Hepatocyte (in vitro differentiated cells): Measurements from ENCODE around the gene DOCK2.

Experiments used
- EZH2 ChIP-seq: fragments of 200-600 bp; sonication (generic); IDR thresholded peaks from 2 replicates; pipeline ENCODE4 v1.6.1; 2016; ENCODE audit warnings: antibody characterized with exemption, mild to moderate bottlenecking, borderline replicate concordance
- EZH2phosphoT487 ChIP-seq: fragments of 200-600 bp; sonication (generic); IDR thresholded peaks from one replicate; pipeline ENCODE4 v1.6.1; 2018; ENCODE audit warnings: antibody characterized with exemption, mild to moderate bottlenecking, low read depth, moderate library complexity; ENCODE audit not compliant: unreplicated experiment, severe bottlenecking
- TF ChIP-seq, protein P1 (sequence below): fragments of 200-600 bp; sonication (generic); IDR thresholded peaks from 2 replicates; pipeline ENCODE4 v1.5.1; 2016; ENCODE audit warnings: antibody characterized with exemption, mild to moderate bottlenecking; ENCODE audit not compliant: poor library complexity

DNA sequence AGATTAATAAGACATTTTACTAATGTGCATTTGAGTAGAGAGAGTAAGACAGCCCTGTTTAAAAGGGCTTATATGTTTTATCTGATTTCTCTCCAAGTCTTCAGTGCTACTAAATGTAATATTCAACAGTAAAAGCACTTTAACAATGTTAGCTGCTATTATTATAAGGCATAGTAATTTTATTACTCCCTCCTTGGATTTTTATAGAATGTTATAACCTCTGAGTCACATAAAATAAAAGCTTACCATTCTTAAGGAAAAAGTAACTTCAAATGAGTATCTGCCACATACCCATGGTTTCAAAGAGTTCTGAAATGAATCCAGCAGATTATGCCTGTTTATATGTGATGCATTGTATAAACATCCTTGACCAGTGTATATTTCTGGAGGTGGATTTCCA lies 34.5 kb upstream of the DOCK2 start:
- TF ChIP-seq, protein P1, sequence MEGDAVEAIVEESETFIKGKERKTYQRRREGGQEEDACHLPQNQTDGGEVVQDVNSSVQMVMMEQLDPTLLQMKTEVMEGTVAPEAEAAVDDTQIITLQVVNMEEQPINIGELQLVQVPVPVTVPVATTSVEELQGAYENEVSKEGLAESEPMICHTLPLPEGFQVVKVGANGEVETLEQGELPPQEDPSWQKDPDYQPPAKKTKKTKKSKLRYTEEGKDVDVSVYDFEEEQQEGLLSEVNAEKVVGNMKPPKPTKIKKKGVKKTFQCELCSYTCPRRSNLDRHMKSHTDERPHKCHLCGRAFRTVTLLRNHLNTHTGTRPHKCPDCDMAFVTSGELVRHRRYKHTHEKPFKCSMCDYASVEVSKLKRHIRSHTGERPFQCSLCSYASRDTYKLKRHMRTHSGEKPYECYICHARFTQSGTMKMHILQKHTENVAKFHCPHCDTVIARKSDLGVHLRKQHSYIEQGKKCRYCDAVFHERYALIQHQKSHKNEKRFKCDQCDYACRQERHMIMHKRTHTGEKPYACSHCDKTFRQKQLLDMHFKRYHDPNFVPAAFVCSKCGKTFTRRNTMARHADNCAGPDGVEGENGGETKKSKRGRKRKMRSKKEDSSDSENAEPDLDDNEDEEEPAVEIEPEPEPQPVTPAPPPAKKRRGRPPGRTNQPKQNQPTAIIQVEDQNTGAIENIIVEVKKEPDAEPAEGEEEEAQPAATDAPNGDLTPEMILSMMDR = no peak
- TF ChIP-seq EZH2phosphoT487 = no peak
- no peak for TF ChIP-seq EZH2
